Choroid plexus epithelial cell (primary cell): ENCODE measurements around the gene MAPK4.

Experiments
- DNase-seq: peaks from one replicate; pipeline ENCODE4 v3.0.0-alpha.2; 2010; ENCODE audit warnings: low read depth
- H3K4me3 ChIP-seq: 2 replicates; pipeline ENCODE4 v1.5.1; 2011; ENCODE audit warnings: low read depth, mild to moderate bottlenecking, control low read depth, low read length, moderate library complexity
- CTCF ChIP-seq: conservative IDR thresholded peaks from 2 replicates; pipeline ENCODE4 v1.5.1; 2011; ENCODE audit warnings: low read depth, mild to moderate bottlenecking, control low read depth, inconsistent platforms, low read length, moderate library complexity

MAPK4 gene

DNA sequence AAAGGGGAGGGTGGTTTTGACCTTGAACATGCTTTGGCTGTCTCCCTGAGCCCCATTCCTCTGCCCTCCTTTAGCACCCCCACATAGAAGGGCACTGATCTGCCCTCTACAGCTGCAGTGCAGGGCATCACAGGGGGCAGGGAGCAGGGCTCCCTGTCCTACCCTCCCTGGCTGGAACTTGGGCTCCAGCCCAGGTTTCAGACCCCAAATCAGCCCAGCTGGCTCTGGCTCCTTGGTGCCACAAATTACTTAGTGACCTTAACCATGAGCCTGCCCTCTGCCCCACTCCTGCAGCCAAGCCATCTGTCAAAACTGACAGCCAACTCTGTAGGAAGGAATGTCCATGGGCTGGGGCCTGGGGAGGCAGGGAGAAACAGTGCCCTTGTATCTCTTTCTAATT, 105.6 kb downstream of the MAPK4 start:
- no peak for DNase-seq
- H3K4me3 ChIP-seq, result no peak overlapping the region
- TF ChIP-seq CTCF, result no peak

GRCh38 chr18:50666536-50666935, 106.6 kb downstream of the MAPK4 start:
- TF ChIP-seq CTCF, result no peak
- no peak overlapping the region for H3K4me3 ChIP-seq
- DNase-seq, result no peak

DNA sequence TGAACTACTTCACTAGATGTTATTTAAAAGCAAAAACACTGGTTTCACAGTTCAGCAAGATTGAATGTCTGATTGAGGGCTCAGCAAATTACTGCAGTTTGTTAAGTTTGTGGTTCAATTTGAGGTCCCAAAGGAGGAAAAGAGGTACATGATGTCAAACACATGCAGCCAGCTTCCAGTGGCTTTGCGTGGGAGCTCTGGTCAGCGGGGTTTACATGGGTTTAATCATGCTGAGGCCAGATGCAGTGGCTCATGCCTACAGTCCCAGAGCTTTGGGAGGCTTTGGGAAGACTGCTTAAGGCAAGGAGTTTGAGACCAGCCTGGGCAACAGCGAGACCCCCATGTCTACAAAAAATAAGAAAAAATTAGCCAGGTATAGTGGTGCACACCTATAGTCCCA, 111.5 kb downstream of the MAPK4 start:
- no peak for DNase-seq
- H3K4me3 ChIP-seq, result no peak overlapping the region
- no peak for TF ChIP-seq CTCF

- no peak for TF ChIP-seq CTCF
- no peak overlapping the region for H3K4me3 ChIP-seq
- DNase-seq, result no peak
Measured at GRCh38 chr18:50674307-50674980, 114.6 kb downstream of the MAPK4 start.

GRCh38 chr18:50675043-50675442, 115.2 kb downstream of the MAPK4 start:
- TF ChIP-seq CTCF, result no peak
- H3K4me3 ChIP-seq, result no peak overlapping the region
- no peak for DNase-seq

GRCh38 chr18:50678651-50679050, 118.8 kb downstream of the MAPK4 start:
- no peak for TF ChIP-seq CTCF
- no peak overlapping the region for H3K4me3 ChIP-seq
- DNase-seq, result no peak

DNA sequence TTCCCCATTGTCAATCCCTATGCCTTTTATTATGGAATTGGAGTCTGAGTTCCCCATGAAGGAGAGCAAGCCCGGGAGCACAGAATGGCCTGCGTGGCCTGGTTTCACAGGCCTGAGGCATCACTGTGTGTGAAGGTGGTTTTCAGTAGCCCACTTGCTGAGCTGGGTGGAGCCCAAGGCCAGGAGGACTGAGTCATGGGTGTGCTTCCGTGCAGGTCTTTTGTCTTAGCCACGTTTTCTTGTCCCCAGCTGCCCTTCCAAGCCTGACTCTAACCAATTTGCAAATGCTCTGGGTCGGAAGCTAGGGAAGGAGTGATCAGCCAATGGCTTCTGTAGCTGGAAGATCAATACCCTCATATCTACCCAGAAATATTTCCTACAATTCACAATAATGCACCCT, 119.2 kb downstream of the MAPK4 start:
- no peak for TF ChIP-seq CTCF
- H3K4me3 ChIP-seq, result no peak overlapping the region
- DNase-seq, result no peak
